BLaER1 (cell line): ENCODE measurements around the gene F5.

Source experiments
- H3K27ac ChIP-seq: shearing (Covaris generic); formaldehyde crosslinking; 2 replicates; pipeline ENCODE4 v1.8.1; 2022
- H3K27me3 ChIP-seq: shearing (Covaris generic); formaldehyde crosslinking; 2 replicates; pipeline ENCODE4 v1.8.1; 2022
- H3K36me3 ChIP-seq: shearing (Covaris generic); formaldehyde crosslinking; 2 replicates; pipeline ENCODE4 v1.8.1; 2022
- H3K4me1 ChIP-seq: shearing (Covaris generic); formaldehyde crosslinking; 2 replicates; pipeline ENCODE4 v1.8.1; 2022
- H3K4me2 ChIP-seq: shearing (Covaris generic); formaldehyde crosslinking; 2 replicates; pipeline ENCODE4 v1.8.1; 2022
- H3K4me3 ChIP-seq: shearing (Covaris generic); formaldehyde crosslinking; 2 replicates; pipeline ENCODE4 v1.8.1; 2022
- H3K9ac ChIP-seq: shearing (Covaris generic); formaldehyde crosslinking; 2 replicates; pipeline ENCODE4 v1.8.1; 2022
- H3K9me3 ChIP-seq: shearing (Covaris generic); formaldehyde crosslinking; 2 replicates; pipeline ENCODE4 v1.8.1; 2022
- H4K20me1 ChIP-seq: shearing (Covaris generic); formaldehyde crosslinking; 2 replicates; pipeline ENCODE4 v1.8.1; 2022
- Cebpa-rat ChIP-seq: shearing (Covaris generic); IDR thresholded peaks from 2 replicates; pipeline ENCODE4 v1.8.1; 2022

Gene F5

GRCh38 chr1:169615803-169616202, 29.5 kb upstream of the F5 start:
- Histone ChIP-seq H3K36me3 (no peaks in the 10 kb centered on the region), H3K4me1 (no peaks in the 10 kb centered on the region), H3K27me3 (no peaks in the 10 kb centered on the region), H4K20me1 (no peaks in the 10 kb centered on the region), H3K4me3 (no peak overlapping the region), H3K4me2 (no peak overlapping the region), H3K27ac (no peak overlapping the region), H3K9me3 (no peaks in the 10 kb centered on the region), H3K9ac (no peak overlapping the region)
- TF ChIP-seq Cebpa-rat = no peak

DNA sequence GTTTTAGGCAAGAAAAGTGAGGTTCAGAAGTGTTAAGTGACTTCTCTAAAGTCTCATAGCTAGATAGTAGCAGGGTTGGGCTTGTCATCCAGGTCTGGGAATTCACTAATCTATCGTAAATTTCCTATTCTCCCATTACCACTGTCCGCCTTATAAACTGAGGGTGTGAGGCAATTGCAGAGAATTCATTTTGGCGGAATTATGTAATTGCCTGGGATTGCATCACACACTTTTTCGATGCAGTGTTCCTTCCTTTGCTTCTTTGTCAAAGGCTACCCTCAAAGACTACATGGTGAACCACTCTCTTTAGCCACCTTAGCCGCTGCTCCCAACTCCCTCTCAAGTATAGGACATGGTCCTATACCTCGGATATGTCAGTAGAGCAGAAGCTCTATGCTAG, 24.6 kb upstream of the F5 start:
- Histone ChIP-seq H3K9me3 (no peaks in the 10 kb centered on the region), H4K20me1 (no peaks in the 10 kb centered on the region), H3K4me3 (no peak overlapping the region), H3K9ac (no peak overlapping the region), H3K27me3 (no peaks in the 10 kb centered on the region), H3K4me1 (no peaks in the 10 kb centered on the region), H3K27ac (no peak overlapping the region), H3K36me3 (no peaks in the 10 kb centered on the region), H3K4me2 (no peak overlapping the region)
- TF ChIP-seq Cebpa-rat = no peak

DNA sequence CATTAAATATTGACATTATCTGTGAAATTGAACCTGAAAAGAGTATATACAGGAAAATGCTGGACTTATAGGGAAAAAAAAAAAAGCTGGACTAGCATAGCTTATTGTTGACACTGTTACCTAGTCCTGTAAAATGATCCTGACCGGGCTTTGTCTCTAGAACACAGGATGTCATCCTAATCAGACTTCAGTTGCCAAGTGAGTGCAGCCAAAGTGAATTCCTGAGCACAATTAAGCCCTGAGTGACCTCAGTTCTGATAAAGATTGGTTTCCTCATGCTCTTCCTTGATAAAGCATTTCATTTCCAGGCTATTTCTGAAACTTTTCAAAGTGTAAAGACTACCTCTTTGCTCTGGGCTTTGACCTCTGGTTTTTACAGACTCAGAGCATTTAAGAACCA, 23.8 kb upstream of the F5 start:
- Histone ChIP-seq H3K4me3 (no peak overlapping the region), H3K4me2 (no peak overlapping the region), H4K20me1 (no peaks in the 10 kb centered on the region), H3K9ac (no peak overlapping the region), H3K36me3 (no peaks in the 10 kb centered on the region), H3K4me1 (0 out of 2 replicates have a peak, but pooled peaks cover under 1% of the 10 kb centered on the region), H3K27me3 (no peaks in the 10 kb centered on the region), H3K9me3 (no peaks in the 10 kb centered on the region), H3K27ac (no peak overlapping the region)
- no peak for TF ChIP-seq Cebpa-rat

- Histone ChIP-seq H3K4me2 (no peak overlapping the region), H3K4me1 (peaks cover 8% of the 10 kb centered on the region; the same call in 1 of the 2 replicates), H3K36me3 (no peaks in the 10 kb centered on the region), H3K4me3 (no peak overlapping the region), H3K27me3 (no peaks in the 10 kb centered on the region), H3K9me3 (no peaks in the 10 kb centered on the region), H3K9ac (no peak overlapping the region), H4K20me1 (no peaks in the 10 kb centered on the region), H3K27ac (no peak overlapping the region)
- no peak for TF ChIP-seq Cebpa-rat
These were observed 21.9 kb upstream of the F5 start for GRCh38 chr1:169608226-169608625.

DNA sequence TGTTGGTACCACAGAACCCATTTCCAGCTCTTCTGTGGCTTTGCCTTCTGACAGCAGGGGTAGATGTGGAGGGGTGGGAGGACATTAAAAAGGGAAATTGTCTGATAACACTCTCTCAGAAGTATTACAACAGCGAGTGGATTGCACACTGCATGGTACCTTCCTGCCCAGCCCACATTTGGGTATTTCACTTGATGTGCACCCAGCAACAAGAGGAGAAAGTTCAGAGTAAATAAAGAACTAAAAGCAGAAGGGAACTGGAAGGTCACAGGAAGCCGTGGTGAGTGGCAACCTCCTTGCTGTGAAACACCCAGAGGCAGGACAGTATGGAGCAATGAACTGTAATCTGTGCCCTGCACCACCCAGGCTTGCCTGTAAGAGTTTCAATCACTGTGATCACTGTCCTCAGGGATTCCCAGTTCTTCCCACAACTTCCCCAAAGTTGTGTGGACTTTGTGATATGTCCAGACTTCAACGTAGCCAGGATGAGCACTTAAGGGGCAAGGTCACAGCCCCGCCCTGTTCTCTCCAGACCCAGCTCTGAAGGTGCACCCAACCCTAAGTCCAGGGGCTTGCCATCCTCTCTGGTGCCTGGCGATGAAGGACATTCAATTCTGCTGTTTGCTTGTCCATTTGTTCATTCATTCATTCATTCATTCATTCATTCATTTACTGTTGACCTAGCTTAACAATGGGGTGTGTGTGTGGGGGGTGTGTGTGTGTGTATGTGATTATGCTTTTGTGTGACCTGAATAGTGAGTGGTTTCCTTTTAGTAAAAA, 18.7 kb upstream of the F5 start:
- peak overlapping the region; percentile 27; the same call in 1 of the 2 replicates for H3K4me2 ChIP-seq
- no peak overlapping the region for H3K9ac ChIP-seq
- no peaks in the 10 kb centered on the region for H4K20me1 ChIP-seq
- TF ChIP-seq Cebpa-rat = no peak
- no peaks in the 10 kb centered on the region for H3K36me3 ChIP-seq
- no peak overlapping the region for H3K4me3 ChIP-seq
- no peaks in the 10 kb centered on the region for H3K9me3 ChIP-seq
- H3K27me3 ChIP-seq = no peaks in the 10 kb centered on the region
- H3K4me1 ChIP-seq = peaks cover 14% of the 10 kb centered on the region; the same call in 1 of the 2 replicates
- no peak overlapping the region for H3K27ac ChIP-seq

- no peak overlapping the region for H3K9ac ChIP-seq
- H3K4me2 ChIP-seq = no peak overlapping the region
- H4K20me1 ChIP-seq = no peaks in the 10 kb centered on the region
- no peaks in the 10 kb centered on the region for H3K27me3 ChIP-seq
- peaks cover 14% of the 10 kb centered on the region; the same call in 1 of the 2 replicates for H3K4me1 ChIP-seq
- no peaks in the 10 kb centered on the region for H3K36me3 ChIP-seq
- H3K27ac ChIP-seq = no peak overlapping the region
- H3K4me3 ChIP-seq = no peak overlapping the region
- no peaks in the 10 kb centered on the region for H3K9me3 ChIP-seq
- TF ChIP-seq Cebpa-rat = no peak
These were observed 15.0 kb upstream of the F5 start for GRCh38 chr1:169601096-169601881.

- no peaks in the 10 kb centered on the region for H3K36me3 ChIP-seq
- H3K9ac ChIP-seq = no peak overlapping the region
- H3K4me2 ChIP-seq = no peak overlapping the region
- H3K9me3 ChIP-seq = no peaks in the 10 kb centered on the region
- no peaks in the 10 kb centered on the region for H4K20me1 ChIP-seq
- no peaks in the 10 kb centered on the region for H3K27me3 ChIP-seq
- TF ChIP-seq Cebpa-rat = no peak
- no peaks in the 10 kb centered on the region for H3K4me1 ChIP-seq
- no peak overlapping the region for H3K4me3 ChIP-seq
- no peak overlapping the region for H3K27ac ChIP-seq
These were observed 9.8 kb upstream of the F5 start for GRCh38 chr1:169595764-169596711.

GRCh38 chr1:169594391-169594790, 8.1 kb upstream of the F5 start:
- Histone ChIP-seq H3K4me3 (no peak overlapping the region), H3K4me1 (no peaks in the 10 kb centered on the region), H3K27ac (no peak overlapping the region), H3K4me2 (no peak overlapping the region), H3K9me3 (no peaks in the 10 kb centered on the region), H4K20me1 (no peaks in the 10 kb centered on the region), H3K27me3 (no peaks in the 10 kb centered on the region), H3K9ac (no peak overlapping the region), H3K36me3 (no peaks in the 10 kb centered on the region)
- no peak for TF ChIP-seq Cebpa-rat

- no peak for TF ChIP-seq Cebpa-rat
- H3K9me3 ChIP-seq = no peaks in the 10 kb centered on the region
- H3K9ac ChIP-seq = no peak overlapping the region
- H3K27ac ChIP-seq = no peak overlapping the region
- H3K27me3 ChIP-seq = no peaks in the 10 kb centered on the region
- H3K4me1 ChIP-seq = no peaks in the 10 kb centered on the region
- H3K4me2 ChIP-seq = no peak overlapping the region
- no peaks in the 10 kb centered on the region for H4K20me1 ChIP-seq
- H3K4me3 ChIP-seq = no peak overlapping the region
- no peaks in the 10 kb centered on the region for H3K36me3 ChIP-seq
These were observed 4.7 kb upstream of the F5 start for GRCh38 chr1:169590932-169591331.
